ENCODE measurements around the gene UST. TPM values are rescaled to one million over a fixed set of nuclear protein-coding genes. Genes with fewer than 3 reads are reported as not detected.

The UST gene
- total RNA-seq, 2 experiments from 2014 or later: 1.4 to 4.1 TPM

GRCh38 chr6:148881593-148882311, 134.9 kb downstream of the UST start:
- Histone ChIP-seq H3K4me3 (ENCODE audit: low read depth, low read length, poor library complexity, severe bottlenecking) (no peak overlapping the region), H4K20me1 (ENCODE audit: insufficient read depth, low read length) (no peaks in the 10 kb centered on the region), H3K36me3 (ENCODE audit: insufficient read depth, low read length) (no peaks in the 10 kb centered on the region), H3K79me2 (ENCODE audit: insufficient read depth, low read depth, low read length) (no peaks in the 10 kb centered on the region), H2AFZ (ENCODE audit: low read length) (no peak overlapping the region), H3K9me2 (ENCODE audit: insufficient read depth, low read length) (no peaks in the 10 kb centered on the region), H3K9me3 (ENCODE audit: low read length) (no peaks in the 10 kb centered on the region), H3K27ac (ENCODE audit: low read depth, low read length, poor library complexity, severe bottlenecking) (no peak overlapping the region), H3K4me1 (ENCODE audit: insufficient read depth, low read length, poor library complexity, severe bottlenecking) (no peaks in the 10 kb centered on the region), H3K4me2 (ENCODE audit: low read length) (no peak overlapping the region)
- no peak for DNase-seq (ENCODE audit: low spot score)
- POLR2A ChIA-PET: interaction anchor here (0.7 kb wide), 1 partner anchor 78 kb away, joined by 3 read pairs; no protein-coding TSS in a partner anchor
- BruUV-seq (replicated peaks): no TSS peak
- CTCF ChIA-PET (ENCODE audit: unreplicated experiment): no interaction called here
- intact Hi-C loops (cut with micrococcal nuclease; ENCODE audit: unreplicated experiment): no loop called here
- TF ChIP-seq EZH2phosphoT487 (IDR thresholded peaks at IDR 0.05; ENCODE audit: borderline replicate concordance, low read depth, low read length) (no peak), CTCF (conservative IDR thresholded peaks at IDR 0.05; ENCODE audit: low read length) (no peak)

- TF ChIP-seq CTCF (conservative IDR thresholded peaks at IDR 0.05; ENCODE audit: low read length) (no peak), EZH2phosphoT487 (IDR thresholded peaks at IDR 0.05; ENCODE audit: borderline replicate concordance, low read depth, low read length) (no peak)
- no peak for DNase-seq (ENCODE audit: low spot score)
- H3K4me3 ChIP-seq (ENCODE audit: low read depth, low read length, poor library complexity, severe bottlenecking): no peak overlapping the region
- intact Hi-C loops (cut with micrococcal nuclease; ENCODE audit: unreplicated experiment): no loop called here
- H3K27ac ChIP-seq (ENCODE audit: low read depth, low read length, poor library complexity, severe bottlenecking): no peak overlapping the region
- ChIA-PET CTCF (ENCODE audit: unreplicated experiment) (no interaction called here), POLR2A (no interaction called here)
- no peaks in the 10 kb centered on the region for H3K79me2 ChIP-seq (ENCODE audit: insufficient read depth, low read depth, low read length)
- no peak overlapping the region for H2AFZ ChIP-seq (ENCODE audit: low read length)
- H4K20me1 ChIP-seq (ENCODE audit: insufficient read depth, low read length): no peaks in the 10 kb centered on the region
- no peaks in the 10 kb centered on the region for H3K36me3 ChIP-seq (ENCODE audit: insufficient read depth, low read length)
- H3K4me1 ChIP-seq (ENCODE audit: insufficient read depth, low read length, poor library complexity, severe bottlenecking): no peaks in the 10 kb centered on the region
- H3K4me2 ChIP-seq (ENCODE audit: low read length): no peak overlapping the region
- BruUV-seq (replicated peaks): no TSS peak
- H3K9me3 ChIP-seq (ENCODE audit: low read length): no peaks in the 10 kb centered on the region
- H3K9me2 ChIP-seq (ENCODE audit: insufficient read depth, low read length): no peaks in the 10 kb centered on the region
Observed at GRCh38 chr6:148883270-148883669, 136.4 kb downstream of the UST start.

- H3K4me1 ChIP-seq (ENCODE audit: insufficient read depth, low read length, poor library complexity, severe bottlenecking): no peaks in the 10 kb centered on the region
- H3K4me2 ChIP-seq (ENCODE audit: low read length): no peak overlapping the region
- H2AFZ ChIP-seq (ENCODE audit: low read length): no peak overlapping the region
- no peak overlapping the region for H3K27ac ChIP-seq (ENCODE audit: low read depth, low read length, poor library complexity, severe bottlenecking)
- H3K79me2 ChIP-seq (ENCODE audit: insufficient read depth, low read depth, low read length): no peaks in the 10 kb centered on the region
- H4K20me1 ChIP-seq (ENCODE audit: insufficient read depth, low read length): no peaks in the 10 kb centered on the region
- no peaks in the 10 kb centered on the region for H3K9me2 ChIP-seq (ENCODE audit: insufficient read depth, low read length)
- TF ChIP-seq CTCF (conservative IDR thresholded peaks at IDR 0.05; ENCODE audit: low read length) (no peak), EZH2phosphoT487 (IDR thresholded peaks at IDR 0.05; ENCODE audit: borderline replicate concordance, low read depth, low read length) (no peak)
- no peaks in the 10 kb centered on the region for H3K36me3 ChIP-seq (ENCODE audit: insufficient read depth, low read length)
- ChIA-PET CTCF (ENCODE audit: unreplicated experiment) (no interaction called here), POLR2A (interaction anchor here (0.5 to 0.7 kb wide), 2 partner anchors 15 to 324 kb away, joined by 3 to 4 read pairs; no protein-coding TSS in a partner anchor)
- intact Hi-C loops (cut with micrococcal nuclease; ENCODE audit: unreplicated experiment): no loop called here
- H3K4me3 ChIP-seq (ENCODE audit: low read depth, low read length, poor library complexity, severe bottlenecking): no peak overlapping the region
- BruUV-seq (replicated peaks): no TSS peak
- DNase-seq (ENCODE audit: low spot score): no peak
- H3K9me3 ChIP-seq (ENCODE audit: low read length): no peaks in the 10 kb centered on the region
Observed at GRCh38 chr6:148884461-148884860, 137.6 kb downstream of the UST start.

Measured in OCI-LY7 (cell line).